Bronchial epithelial cell (primary cell): ENCODE results near the gene C1QTNF6. TPM values are rescaled to one million over a fixed set of nuclear protein-coding genes. Genes with fewer than 3 reads are reported as not detected.

Experiments
- DNase-seq: peaks from one replicate; pipeline ENCODE4 v3.0.0-alpha.2; 2010; ENCODE audit warnings: low read depth
- FAIRE-seq: peaks from 2 replicates; lab custom pipeline; 2011; peaks lifted over from hg19 to GRCh38; lab: Jason Lieb, UNC
- H3K27me3 ChIP-seq: 2 replicates; pipeline ENCODE4 v1.5.1; 2011; ENCODE audit warnings: low read length; ENCODE audit not compliant: control insufficient read depth, insufficient read depth
- H3K36me3 ChIP-seq: 2 replicates; pipeline ENCODE4 v1.5.1; 2011; ENCODE audit warnings: low read length; ENCODE audit not compliant: control insufficient read depth, insufficient read depth
- H3K4me3 ChIP-seq: 2 replicates; pipeline ENCODE4 v1.5.1; 2011; ENCODE audit warnings: mild to moderate bottlenecking, low read depth, low read length, control low read depth
- total RNA-seq: library from RNA; depleted of rRNA; stranded (reverse); fragments of >200 nt; gene quantifications from 2 replicates; pipeline ENCODE4 v1.2.1, GENCODE V29; 2014
- TF ChIP-seq, protein P1 (sequence below): IDR thresholded peaks from 2 replicates; pipeline ENCODE4 v1.5.1; 2011; ENCODE audit warnings: mild to moderate bottlenecking, moderate library complexity, low read length, control low read depth, inconsistent platforms; ENCODE audit not compliant: insufficient read depth, severe bottlenecking

Gene C1QTNF6
- total RNA-seq, 1 donor from 2014 or later, result 2.9 TPM

DNA sequence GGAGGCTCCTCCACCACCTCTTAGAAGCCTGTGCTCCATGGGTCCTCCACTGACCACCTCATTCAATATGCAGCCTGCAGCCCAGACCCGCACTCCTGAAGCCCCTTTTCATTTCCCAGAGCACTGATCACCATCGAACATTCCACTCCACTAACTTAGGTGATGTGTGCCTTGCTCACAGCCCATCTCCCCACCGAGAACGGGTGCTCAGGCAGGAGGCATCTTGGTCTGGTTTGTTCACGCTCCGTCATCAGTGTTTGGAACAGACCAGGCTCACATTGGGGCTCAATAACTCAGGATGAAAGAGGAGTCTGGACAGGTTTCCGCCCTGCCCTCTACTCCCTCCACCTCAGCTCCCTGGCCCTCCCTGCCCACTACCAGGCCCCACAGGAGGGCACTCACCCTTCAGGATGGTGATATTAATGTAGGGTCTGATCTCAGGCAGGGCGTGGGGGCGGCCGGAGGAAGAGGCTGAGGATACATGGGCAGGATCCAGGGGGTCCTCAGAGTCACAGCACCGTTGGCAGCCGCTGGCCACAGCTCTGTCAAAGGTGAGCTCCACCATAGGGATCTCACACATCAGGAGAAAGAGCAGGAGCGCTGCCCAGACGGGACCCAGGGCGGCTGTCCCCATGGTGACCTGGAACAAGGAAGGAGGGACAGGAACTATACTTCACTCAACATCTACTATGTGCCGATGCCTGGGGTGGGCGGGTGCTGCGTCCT lies 3.1 kb downstream of the C1QTNF6 start:
- H3K36me3 ChIP-seq, result peaks cover 4% of the 10 kb centered on the region
- TF ChIP-seq, protein P1, sequence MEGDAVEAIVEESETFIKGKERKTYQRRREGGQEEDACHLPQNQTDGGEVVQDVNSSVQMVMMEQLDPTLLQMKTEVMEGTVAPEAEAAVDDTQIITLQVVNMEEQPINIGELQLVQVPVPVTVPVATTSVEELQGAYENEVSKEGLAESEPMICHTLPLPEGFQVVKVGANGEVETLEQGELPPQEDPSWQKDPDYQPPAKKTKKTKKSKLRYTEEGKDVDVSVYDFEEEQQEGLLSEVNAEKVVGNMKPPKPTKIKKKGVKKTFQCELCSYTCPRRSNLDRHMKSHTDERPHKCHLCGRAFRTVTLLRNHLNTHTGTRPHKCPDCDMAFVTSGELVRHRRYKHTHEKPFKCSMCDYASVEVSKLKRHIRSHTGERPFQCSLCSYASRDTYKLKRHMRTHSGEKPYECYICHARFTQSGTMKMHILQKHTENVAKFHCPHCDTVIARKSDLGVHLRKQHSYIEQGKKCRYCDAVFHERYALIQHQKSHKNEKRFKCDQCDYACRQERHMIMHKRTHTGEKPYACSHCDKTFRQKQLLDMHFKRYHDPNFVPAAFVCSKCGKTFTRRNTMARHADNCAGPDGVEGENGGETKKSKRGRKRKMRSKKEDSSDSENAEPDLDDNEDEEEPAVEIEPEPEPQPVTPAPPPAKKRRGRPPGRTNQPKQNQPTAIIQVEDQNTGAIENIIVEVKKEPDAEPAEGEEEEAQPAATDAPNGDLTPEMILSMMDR, result no peak
- no peak overlapping the region for H3K4me3 ChIP-seq
- no peak for DNase-seq
- FAIRE-seq, result no peak
- H3K27me3 ChIP-seq, result no peaks in the 10 kb centered on the region

DNA sequence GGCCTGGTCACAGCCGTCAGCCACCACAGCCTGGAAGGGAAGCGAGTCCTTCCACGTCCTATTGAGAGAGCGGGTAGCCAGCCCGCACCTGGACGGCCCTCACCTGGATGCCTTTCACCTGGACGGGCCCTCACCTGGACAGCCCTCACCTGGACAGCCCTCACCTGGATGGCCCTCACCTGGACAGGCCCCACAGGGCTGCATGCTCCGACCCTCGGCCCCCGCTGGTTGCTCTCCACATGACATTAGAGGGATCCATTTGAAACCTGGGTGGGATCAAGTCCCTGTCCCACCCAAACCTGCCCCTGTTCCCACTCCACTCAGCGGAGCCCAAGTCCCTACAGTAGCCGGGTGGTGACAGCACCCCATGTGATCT lies 3.7 kb downstream of the C1QTNF6 start:
- TF ChIP-seq, protein P1, result no peak
- peaks cover 4% of the 10 kb centered on the region for H3K36me3 ChIP-seq

DNA sequence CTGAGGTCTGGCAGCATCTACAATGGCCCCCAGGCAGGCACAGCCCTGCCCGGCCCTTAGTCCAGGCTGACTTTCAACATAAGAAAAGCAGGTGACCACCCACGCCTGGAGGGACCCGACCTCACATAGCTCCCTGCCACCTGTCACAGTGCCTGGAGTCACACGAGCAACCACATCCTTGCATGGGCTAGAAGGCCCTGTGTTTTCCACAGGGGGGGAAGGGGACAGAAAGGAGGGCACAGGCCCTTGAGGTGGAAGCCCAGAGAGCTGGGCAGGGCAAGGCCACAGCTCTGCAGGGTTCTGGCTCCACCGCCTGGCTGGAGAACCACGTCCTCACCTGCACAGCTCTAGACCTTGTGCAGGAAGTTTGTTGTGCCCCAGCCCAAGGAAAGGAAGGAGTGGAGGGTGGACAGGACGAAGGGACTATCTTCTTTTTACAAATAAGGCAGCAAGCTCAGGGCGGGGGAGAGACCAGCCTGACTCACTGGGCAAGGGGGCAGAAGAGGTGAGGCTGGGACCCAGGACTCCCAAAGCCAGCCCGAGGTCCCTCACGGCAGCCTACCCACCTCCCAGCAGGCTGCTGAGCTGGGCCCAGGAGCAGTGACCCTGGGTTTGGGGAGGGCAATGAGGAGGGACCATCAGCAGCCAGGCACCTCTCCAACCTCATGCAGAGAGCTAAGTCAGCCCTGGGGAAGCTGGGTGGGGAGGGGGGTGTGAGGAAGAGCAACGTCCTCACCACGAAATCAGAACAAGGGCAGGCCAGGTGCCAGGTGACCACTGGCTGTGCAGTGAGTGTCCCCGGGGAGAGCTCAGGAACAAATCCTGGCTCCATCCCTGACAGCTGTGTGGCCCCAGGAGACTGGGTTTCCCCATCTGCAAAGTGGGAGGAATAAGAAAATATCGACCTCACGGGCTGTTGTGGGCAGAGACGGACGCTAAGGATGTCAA lies 4.3 kb downstream of the C1QTNF6 start:
- FAIRE-seq (no peak), DNase-seq (no peak)
- TF ChIP-seq, protein P1, result no peak
- Histone ChIP-seq H3K4me3 (no peak overlapping the region), H3K36me3 (peaks cover 4% of the 10 kb centered on the region), H3K27me3 (no peaks in the 10 kb centered on the region)

More for the DNA sequence above, 3.7 kb downstream of the C1QTNF6 start:
- FAIRE-seq (no peak), DNase-seq (no peak)
- Histone ChIP-seq H3K27me3 (no peaks in the 10 kb centered on the region), H3K4me3 (no peak overlapping the region)

DNA sequence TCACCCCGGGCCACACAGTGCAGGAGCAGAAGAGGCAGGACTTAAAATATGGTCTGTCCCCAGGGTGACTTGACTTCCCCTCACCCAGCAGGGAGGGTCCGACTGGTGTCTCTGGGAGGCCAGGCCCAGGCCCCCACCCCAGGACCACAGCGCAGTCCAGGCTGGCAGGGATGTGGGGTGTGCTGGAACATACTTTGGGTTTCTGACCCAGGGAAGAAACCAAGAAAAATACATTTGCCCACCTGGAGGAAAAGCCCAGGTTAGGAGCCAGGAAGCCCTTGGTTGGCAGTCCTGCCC lies 5.2 kb downstream of the C1QTNF6 start:
- no peak overlapping the region for H3K4me3 ChIP-seq
- TF ChIP-seq, protein P1, result no peak
- H3K36me3 ChIP-seq, result peaks cover 4% of the 10 kb centered on the region
- H3K27me3 ChIP-seq, result no peaks in the 10 kb centered on the region
- DNase-seq (no peak), FAIRE-seq (no peak)

DNA sequence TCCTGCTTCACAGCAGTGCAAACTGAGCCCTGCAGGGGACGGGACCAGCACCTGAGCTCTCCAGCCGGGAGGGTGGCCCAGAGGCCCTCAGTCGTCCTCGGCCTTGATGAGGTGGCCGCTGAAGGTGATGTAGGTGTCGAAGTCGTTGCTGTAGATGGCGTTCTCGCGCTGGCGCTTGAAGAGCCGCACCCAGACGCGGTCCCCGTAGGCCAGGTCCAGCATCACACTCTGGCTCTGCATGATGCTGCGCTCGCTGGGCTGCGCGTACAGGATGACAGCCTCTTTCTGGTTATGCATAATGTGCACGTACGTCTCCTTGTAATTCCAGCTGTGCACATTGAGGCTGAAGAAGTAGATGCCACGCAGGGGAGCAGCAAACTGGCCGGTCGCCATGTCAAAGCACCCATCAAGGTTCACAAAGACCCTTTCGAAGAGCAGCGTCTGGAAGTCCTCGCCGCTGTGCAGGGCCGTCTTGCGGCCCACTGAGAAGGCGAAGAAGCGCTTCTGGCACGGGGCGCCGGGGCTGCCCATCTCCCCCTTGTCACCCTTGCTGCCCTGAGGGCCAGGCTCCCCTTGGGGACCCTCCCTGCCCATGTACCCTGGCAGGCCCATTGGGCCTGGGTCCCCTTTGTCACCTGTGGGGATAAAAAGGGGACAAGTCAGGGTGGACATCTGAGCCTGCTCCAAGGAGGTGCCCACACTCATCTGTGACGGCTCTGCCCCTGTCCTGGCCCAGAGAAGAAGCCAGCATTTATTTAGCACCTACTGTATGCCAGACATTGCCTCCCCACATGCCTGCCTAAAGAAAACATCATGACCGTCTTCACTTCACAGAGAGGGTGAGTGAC lies 5.7 kb downstream of the C1QTNF6 start:
- Histone ChIP-seq H3K36me3 (peaks cover 4% of the 10 kb centered on the region), H3K27me3 (no peaks in the 10 kb centered on the region), H3K4me3 (no peak overlapping the region)
- FAIRE-seq (no peak), DNase-seq (no peak)
- TF ChIP-seq, protein P1, result no peak
